IgD-negative memory B cell (primary cell): ENCODE measurements around the gene NF2. TPM values are rescaled to one million over a fixed set of nuclear protein-coding genes. Genes with fewer than 3 reads are reported as not detected.

Source experiments
- H3K27ac Mint-ChIP-seq, 3 donors: one replicate each; pipeline ENCODE4 v1.8.0; 2020 to 2022; ENCODE audit warnings: mild to moderate bottlenecking in 3 of 3, mixed read lengths in 3 of 3, moderate library complexity in 1 of 3
- H3K27me3 Mint-ChIP-seq: one replicate; pipeline ENCODE4 v1.8.0; 2021; ENCODE audit warnings: mixed read lengths
- H3K36me3 Mint-ChIP-seq: one replicate; pipeline ENCODE4 v1.8.0; 2020; ENCODE audit warnings: mild to moderate bottlenecking, mixed read lengths
- H3K4me1 Mint-ChIP-seq, 3 donors: one replicate each; pipeline ENCODE4 v1.8.0; 2020 to 2022; ENCODE audit warnings: mixed read lengths in 3 of 3, mild to moderate bottlenecking in 1 of 3
- H3K4me3 Mint-ChIP-seq, 4 donors: one replicate each; pipeline ENCODE4 v1.8.0; 2020 to 2022; ENCODE audit warnings: mild to moderate bottlenecking in 4 of 4, mixed read lengths in 4 of 4, moderate library complexity in 3 of 4
- H3K9me3 Mint-ChIP-seq, 3 donors: one replicate each; pipeline ENCODE4 v1.8.0; 2020 to 2021; ENCODE audit warnings: mixed read lengths in 3 of 3, mild to moderate bottlenecking in 1 of 3
- polyA plus RNA-seq: library from polyadenylated mRNA; unstranded; fragments of 300-500 nt; fragmentation: Illumina TruSeq; gene quantifications from one replicate; pipeline ENCODE4 v1.2.3, GENCODE V29; 2021

Gene NF2
- polyA plus RNA-seq, 1 donor from 2014 or later = 17.7 TPM

- H3K4me1 Mint-ChIP-seq = peaks cover 0 to 12% (median 8%) of the 10 kb centered on the region in 3 donors
- peak overlapping the region in 1 of 3 donors; percentile 42 for H3K27ac Mint-ChIP-seq
- H3K4me3 Mint-ChIP-seq = no peak overlapping the region
- no peaks in the 10 kb centered on the region for H3K36me3 Mint-ChIP-seq
- no peaks in the 10 kb centered on the region for H3K27me3 Mint-ChIP-seq
- H3K9me3 Mint-ChIP-seq = no peaks in the 10 kb centered on the region
Measured at GRCh38 chr22:29633514-29634312, 30.3 kb downstream of the NF2 start.

- Mint-ChIP-seq H3K27me3 (no peaks in the 10 kb centered on the region), H3K9me3 (no peaks in the 10 kb centered on the region), H3K4me1 (peaks cover 0 to 12% (median 8%) of the 10 kb centered on the region in 3 donors), H3K27ac (no peak overlapping the region), H3K4me3 (no peak overlapping the region), H3K36me3 (peaks cover 3% of the 10 kb centered on the region)
Measured at GRCh38 chr22:29634847-29635246, 31.4 kb downstream of the NF2 start.

DNA sequence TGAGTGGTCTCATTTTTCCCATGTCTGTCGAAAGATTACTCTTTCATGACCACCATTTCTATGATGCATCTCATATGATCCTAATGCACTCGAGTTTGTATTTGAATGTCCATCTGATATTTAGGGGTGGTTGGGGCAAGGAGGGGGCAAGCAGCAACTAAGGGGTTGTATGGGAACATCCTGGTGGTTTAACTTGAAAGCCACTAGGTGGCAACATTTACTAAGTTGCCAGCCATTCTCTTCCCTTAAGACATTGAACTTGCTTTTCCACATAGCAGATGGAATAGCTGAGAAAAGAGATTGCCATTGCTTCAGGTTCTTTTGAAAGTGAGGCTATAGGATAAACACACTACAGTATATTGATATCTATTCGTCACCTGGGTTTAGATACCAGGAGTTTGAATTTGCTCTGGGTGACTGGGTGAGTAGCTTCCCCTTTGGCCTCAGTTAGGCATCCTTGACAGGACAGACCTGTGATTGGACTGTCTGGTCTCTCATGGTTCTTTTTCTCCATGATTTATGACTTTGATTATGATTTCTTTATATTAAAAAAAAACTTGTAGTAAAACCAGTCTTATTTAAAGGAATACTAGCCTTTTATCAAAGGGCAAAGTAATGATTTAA lies 32.4 kb downstream of the NF2 start:
- Mint-ChIP-seq H3K27ac (no peak overlapping the region), H3K9me3 (no peaks in the 10 kb centered on the region), H3K36me3 (peaks cover 6% of the 10 kb centered on the region), H3K27me3 (no peaks in the 10 kb centered on the region), H3K4me3 (no peak overlapping the region), H3K4me1 (peaks cover 0 to 12% (median 6%) of the 10 kb centered on the region in 3 donors)

DNA sequence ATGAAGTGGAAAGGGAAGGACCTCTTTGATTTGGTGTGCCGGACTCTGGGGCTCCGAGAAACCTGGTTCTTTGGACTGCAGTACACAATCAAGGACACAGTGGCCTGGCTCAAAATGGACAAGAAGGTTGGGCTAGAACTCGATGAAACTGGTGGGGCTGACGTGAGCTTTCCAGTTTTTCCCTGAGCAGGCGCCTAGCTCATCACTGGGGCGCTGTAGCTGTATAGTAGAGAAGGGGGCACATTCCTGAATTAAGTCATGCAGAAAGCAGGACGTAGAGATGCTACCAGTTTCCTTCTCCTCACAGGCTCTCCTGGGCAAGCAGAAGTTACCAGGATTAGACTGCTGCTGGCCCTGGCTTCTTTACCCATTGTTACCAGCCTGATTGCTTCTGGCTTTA lies 33.3 kb downstream of the NF2 start:
- H3K4me3 Mint-ChIP-seq = no peak overlapping the region
- H3K4me1 Mint-ChIP-seq = peaks cover 0 to 11% (median 7%) of the 10 kb centered on the region in 3 donors
- H3K9me3 Mint-ChIP-seq = no peaks in the 10 kb centered on the region
- peaks cover 6% of the 10 kb centered on the region for H3K36me3 Mint-ChIP-seq
- H3K27ac Mint-ChIP-seq = no peak overlapping the region
- H3K27me3 Mint-ChIP-seq = no peaks in the 10 kb centered on the region

- no peaks in the 10 kb centered on the region for H3K27me3 Mint-ChIP-seq
Measured at GRCh38 chr22:29637181-29637580, 33.7 kb downstream of the NF2 start.

GRCh38 chr22:29638678-29639077 lies 35.2 kb downstream of the NF2 start:
- Mint-ChIP-seq H3K9me3 (no peaks in the 10 kb centered on the region), H3K4me1 (peaks cover 0 to 9% (median 7%) of the 10 kb centered on the region in 3 donors), H3K27me3 (no peaks in the 10 kb centered on the region), H3K36me3 (peaks cover 13% of the 10 kb centered on the region), H3K4me3 (no peak overlapping the region), H3K27ac (no peak overlapping the region)

More at GRCh38 chr22:29637181-29637580, 33.7 kb downstream of the NF2 start:
- Mint-ChIP-seq H3K4me3 (no peak overlapping the region), H3K9me3 (no peaks in the 10 kb centered on the region), H3K27ac (no peak overlapping the region), H3K36me3 (peaks cover 6% of the 10 kb centered on the region), H3K4me1 (peaks cover 0 to 9% (median 8%) of the 10 kb centered on the region in 3 donors)

- peaks cover 13% of the 10 kb centered on the region for H3K36me3 Mint-ChIP-seq
- H3K9me3 Mint-ChIP-seq = no peaks in the 10 kb centered on the region
- no peaks in the 10 kb centered on the region for H3K27me3 Mint-ChIP-seq
- peaks cover 0 to 9% (median 5%) of the 10 kb centered on the region in 3 donors for H3K4me1 Mint-ChIP-seq
- H3K4me3 Mint-ChIP-seq = no peak overlapping the region
- H3K27ac Mint-ChIP-seq = no peak overlapping the region
Measured at GRCh38 chr22:29639096-29639495, 35.7 kb downstream of the NF2 start.

GRCh38 chr22:29641042-29641699 lies 37.7 kb downstream of the NF2 start:
- no peaks in the 10 kb centered on the region for H3K9me3 Mint-ChIP-seq
- no peak overlapping the region for H3K27ac Mint-ChIP-seq
- no peaks in the 10 kb centered on the region for H3K27me3 Mint-ChIP-seq
- peaks cover 15% of the 10 kb centered on the region for H3K36me3 Mint-ChIP-seq
- H3K4me1 Mint-ChIP-seq = peaks cover 0 to 7% (median 3%) of the 10 kb centered on the region in 3 donors
- peak overlapping the region in 1 of 4 donors; percentile 69 for H3K4me3 Mint-ChIP-seq

- Mint-ChIP-seq H3K4me1 (peaks cover 0 to 7% (median 3%) of the 10 kb centered on the region in 3 donors), H3K9me3 (no peaks in the 10 kb centered on the region), H3K27ac (no peak overlapping the region), H3K27me3 (no peaks in the 10 kb centered on the region), H3K36me3 (peaks cover 15% of the 10 kb centered on the region), H3K4me3 (peak overlapping the region in 1 of 4 donors; percentile 69)
Measured at GRCh38 chr22:29641700-29642330, 38.4 kb downstream of the NF2 start.

GRCh38 chr22:29642694-29643093 lies 39.3 kb downstream of the NF2 start:
- Mint-ChIP-seq H3K4me1 (peaks cover 0 to 12% (median 3%) of the 10 kb centered on the region in 3 donors), H3K4me3 (peak overlapping the region in 1 of 4 donors; percentile 32), H3K9me3 (no peaks in the 10 kb centered on the region), H3K36me3 (peaks cover 20% of the 10 kb centered on the region), H3K27me3 (no peaks in the 10 kb centered on the region), H3K27ac (no peak overlapping the region)

GRCh38 chr22:29647954-29648737 lies 44.7 kb downstream of the NF2 start:
- Mint-ChIP-seq H3K27me3 (no peaks in the 10 kb centered on the region), H3K36me3 (peaks cover 10% of the 10 kb centered on the region), H3K4me1 (peaks cover 0 to 11% (median 0%) of the 10 kb centered on the region in 3 donors), H3K4me3 (peak overlapping the region in 1 of 4 donors; percentile 58), H3K27ac (peak overlapping the region in 1 of 3 donors; percentile 35), H3K9me3 (no peaks in the 10 kb centered on the region)

DNA sequence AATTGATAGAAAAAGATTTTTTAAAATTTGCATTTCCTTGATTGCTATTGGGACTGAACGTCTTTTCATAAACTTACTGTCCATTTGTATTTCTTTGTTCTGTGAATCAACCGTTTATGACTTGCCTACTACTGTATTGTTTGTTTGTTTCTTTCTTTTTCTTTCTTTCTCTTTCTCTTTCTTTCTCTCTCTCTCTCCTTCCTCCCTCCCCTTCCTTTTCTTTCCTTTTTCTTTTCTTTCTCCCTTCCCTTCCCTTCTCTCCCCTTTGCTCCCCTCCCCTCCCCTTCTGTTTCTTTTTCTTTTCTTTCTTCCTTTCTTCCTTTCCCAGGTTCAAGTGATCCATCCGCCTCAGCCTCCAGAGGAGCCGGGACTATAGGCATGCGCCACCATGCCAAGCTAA lies 46.9 kb downstream of the NF2 start:
- H3K27me3 Mint-ChIP-seq = no peaks in the 10 kb centered on the region
- no peaks in the 10 kb centered on the region for H3K9me3 Mint-ChIP-seq
- no peak overlapping the region for H3K4me3 Mint-ChIP-seq
- H3K36me3 Mint-ChIP-seq = peaks cover 10% of the 10 kb centered on the region
- peaks cover 0 to 11% (median 0%) of the 10 kb centered on the region in 3 donors for H3K4me1 Mint-ChIP-seq
- peak overlapping the region in 1 of 3 donors; percentile 40 for H3K27ac Mint-ChIP-seq

DNA sequence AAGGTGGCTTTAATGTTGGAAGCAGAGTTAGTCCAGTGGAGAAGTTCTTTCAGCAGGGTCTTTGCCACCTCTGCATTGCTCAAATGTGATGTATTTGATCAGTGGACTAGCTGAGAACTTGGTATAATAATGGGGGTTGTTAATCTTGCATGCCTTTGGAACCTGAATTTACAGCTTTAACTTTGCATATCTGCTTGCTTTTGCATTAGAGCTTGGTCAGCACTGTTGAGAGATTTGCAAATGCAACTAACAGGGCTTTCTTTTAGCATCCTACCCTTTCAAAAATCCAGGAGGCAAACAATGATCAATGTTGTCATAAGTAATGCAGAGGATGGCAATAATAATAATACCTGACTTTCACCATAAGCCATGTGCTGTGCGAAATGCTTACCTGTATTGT lies 48.2 kb downstream of the NF2 start:
- no peaks in the 10 kb centered on the region for H3K27me3 Mint-ChIP-seq
- no peaks in the 10 kb centered on the region for H3K9me3 Mint-ChIP-seq
- peaks cover 0 to 13% (median 0%) of the 10 kb centered on the region in 3 donors for H3K4me1 Mint-ChIP-seq
- no peak overlapping the region for H3K4me3 Mint-ChIP-seq
- H3K36me3 Mint-ChIP-seq = peaks cover 10% of the 10 kb centered on the region
- no peak overlapping the region for H3K27ac Mint-ChIP-seq

GRCh38 chr22:29654420-29654819 lies 51.0 kb downstream of the NF2 start:
- no peak overlapping the region for H3K27ac Mint-ChIP-seq

More at GRCh38 chr22:29654420-29654819, 51.0 kb downstream of the NF2 start:
- H3K27me3 Mint-ChIP-seq = no peaks in the 10 kb centered on the region
- no peak overlapping the region for H3K4me3 Mint-ChIP-seq
- no peaks in the 10 kb centered on the region for H3K9me3 Mint-ChIP-seq
- H3K36me3 Mint-ChIP-seq = peaks cover 6% of the 10 kb centered on the region
- peaks cover 5 to 9% (median 7%) of the 10 kb centered on the region in 3 donors for H3K4me1 Mint-ChIP-seq
